Prostate gland (tissue), 2 donors: Measurements from ENCODE around the gene PON1.

Experiments
- CTCF ChIP-seq, 4 experiments: fragments of 200-600 bp in 2 of 4; fragments of 450-650 bp in 2 of 4; sonication (generic) in 2 of 4; IDR thresholded peaks; 1 replicate in 3 of 4; 2 replicates in 1 of 4; pipeline ENCODE4 v1.5.1; 2016 to 2019; ENCODE audit warnings: antibody characterized with exemption in 4 of 4, mild to moderate bottlenecking in 2 of 4, moderate library complexity in 2 of 4
- POLR2A ChIP-seq: fragments of 450-650 bp; IDR thresholded peaks from one replicate; pipeline ENCODE4 v1.6.1; 2016; ENCODE audit warnings: antibody characterized with exemption, mild to moderate bottlenecking

GRCh38 chr7:95276114-95276513 lies 48.2 kb downstream of the PON1 start:
- TF ChIP-seq POLR2A, result no peak
- TF ChIP-seq CTCF (IDR thresholded peaks at IDR 0.05), result no peak
